Pericardium fibroblast (primary cell): ENCODE results near the gene SPDEF. TPM values are rescaled to one million over a fixed set of nuclear protein-coding genes. Genes with fewer than 3 reads are reported as not detected.

ENCODE experiments used
- total RNA-seq: library from RNA; depleted of rRNA; stranded (reverse); fragments of >200 nt; gene quantifications from 2 replicates; pipeline ENCODE4 v1.2.3, GENCODE V29; 2015

The SPDEF gene
- total RNA-seq = not detected in 2 replicates

DNA sequence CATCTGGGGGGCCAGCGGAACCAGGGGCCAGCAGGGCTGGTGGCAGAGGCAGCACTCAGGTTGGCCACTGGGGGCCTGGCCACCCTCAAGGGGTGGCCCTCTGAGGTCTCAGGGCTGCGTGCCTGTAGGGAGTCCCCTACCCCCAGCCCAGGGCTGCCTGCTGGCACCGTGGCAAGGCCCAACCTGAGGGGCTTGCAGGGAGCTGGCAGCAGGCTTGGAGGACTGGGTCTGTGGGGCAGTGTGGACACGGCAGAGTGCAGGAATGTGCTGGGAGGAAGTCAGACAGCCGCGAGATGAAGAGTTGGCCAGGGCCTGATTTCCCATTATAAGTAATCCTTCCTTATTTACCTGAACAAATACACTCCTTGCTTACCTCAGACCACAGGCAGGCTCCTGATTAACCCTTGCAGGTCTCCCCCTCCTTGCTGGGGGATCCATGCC, at the start of gene SPDEF:
SPDEF (minus strand) TSS at position 299 of the 441 bp plus-strand sequence. CDS start 11,874 bp downstream, outside the sequence.

Other genes starting within 250 kb of the SPDEF start
- gene NUDT3, start 163.7 kb downstream of the SPDEF start, total RNA-seq = 15.4 and 20.6 TPM in 2 replicates
- gene RPS10, start 130.3 kb downstream of the SPDEF start, total RNA-seq = 5,879 and 7,152 TPM in 2 replicates
- gene PACSIN1, start 90.3 kb downstream of the SPDEF start, total RNA-seq = 0.09 TPM in 1 of 2 replicates, not detected in the other
- gene ILRUN, start 140.4 kb upstream of the SPDEF start, total RNA-seq = 24.0 and 28.6 TPM in 2 replicates
- 83.8 and 126 TPM in 2 replicates for gene SNRPC, start 201.2 kb upstream of the SPDEF start, total RNA-seq
- gene BLTP3A, start 235.8 kb upstream of the SPDEF start, total RNA-seq = 5.4 and 6.2 TPM in 2 replicates